Measurements from ENCODE around the gene MXD4.

MXD4 gene

DNA sequence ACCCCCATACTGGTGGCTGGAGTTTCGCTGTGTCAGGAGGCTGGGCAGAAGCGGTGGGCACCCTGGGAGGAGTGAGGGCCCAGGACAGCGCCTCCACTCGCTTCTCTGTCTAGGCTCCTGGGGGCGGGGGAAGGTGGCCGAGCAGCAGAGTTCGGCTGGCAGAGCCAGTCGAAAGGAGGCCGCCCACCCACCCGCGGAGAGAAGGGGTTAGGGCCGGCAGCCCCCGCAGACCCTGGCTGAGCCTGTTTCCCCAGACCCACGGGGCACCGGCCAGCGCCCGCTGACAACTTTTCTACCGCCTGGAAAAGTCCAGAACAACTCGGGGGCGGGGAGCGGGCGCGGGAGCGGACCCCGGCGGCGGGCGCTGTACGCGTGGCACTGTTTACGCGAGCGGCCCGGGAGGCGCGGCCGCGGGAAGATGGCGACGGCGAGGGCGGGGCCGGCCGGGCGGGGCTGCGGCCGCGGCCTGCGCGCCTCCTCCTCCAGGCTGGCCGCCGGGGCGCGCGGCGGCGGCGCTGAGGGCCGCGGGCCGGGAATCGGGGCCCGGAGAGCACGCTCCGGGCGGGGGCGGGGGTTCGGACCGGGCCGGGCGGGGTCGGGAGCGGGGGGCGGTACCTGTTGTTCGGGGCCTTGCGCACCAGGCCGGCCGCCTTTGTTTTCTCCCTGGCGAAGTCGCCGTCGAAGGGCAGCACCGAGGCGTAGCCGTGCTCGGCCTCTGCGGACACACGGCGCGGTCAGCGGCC is 628 bp downstream of the MXD4 start:
- no peak for DNase-seq

GRCh38 chr4:2260344-2261109 is 1.4 kb downstream of the MXD4 start:
- DNase-seq, result no peak

- DNase-seq, result no peak
Measured at GRCh38 chr4:2259541-2260343, 2.2 kb downstream of the MXD4 start.

DNA sequence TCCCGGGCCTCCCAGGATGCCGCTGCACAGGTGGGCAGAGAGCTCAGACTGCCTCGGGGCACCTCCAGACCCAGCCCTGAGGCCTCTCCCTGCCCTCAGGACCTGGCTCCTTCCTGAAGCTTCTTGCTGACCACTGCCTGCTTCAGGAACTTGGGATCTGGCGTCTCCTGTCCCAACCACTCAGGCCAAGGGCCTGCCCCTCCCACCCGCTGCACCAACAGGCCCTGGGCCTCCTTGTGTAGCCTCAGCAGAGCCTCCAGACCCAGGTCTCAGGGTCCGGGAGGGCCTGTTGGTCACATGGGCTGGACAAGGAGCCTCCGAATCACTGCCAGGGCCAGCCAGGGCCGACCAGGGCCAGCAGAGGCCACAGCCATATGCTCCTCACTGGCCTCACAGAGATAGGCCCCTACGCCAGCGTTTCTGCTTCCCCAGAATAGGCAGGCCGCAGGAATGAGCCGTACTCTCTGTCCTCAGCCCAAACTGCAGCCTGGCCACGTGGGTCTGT is 2.8 kb downstream of the MXD4 start:
- DNase-seq, result no peak

GRCh38 chr4:2258091-2259035 is 3.5 kb downstream of the MXD4 start:
- no peak for DNase-seq

- no peak for DNase-seq
Measured at GRCh38 chr4:2257361-2258081, 4.4 kb downstream of the MXD4 start.

GRCh38 chr4:2256781-2257191 is 5.1 kb downstream of the MXD4 start:
- no peak for DNase-seq

GRCh38 chr4:2256156-2256731 is 5.7 kb downstream of the MXD4 start:
- DNase-seq, result no peak

GRCh38 chr4:2255501-2256155 is 6.3 kb downstream of the MXD4 start:
- DNase-seq, result no peak

DNA sequence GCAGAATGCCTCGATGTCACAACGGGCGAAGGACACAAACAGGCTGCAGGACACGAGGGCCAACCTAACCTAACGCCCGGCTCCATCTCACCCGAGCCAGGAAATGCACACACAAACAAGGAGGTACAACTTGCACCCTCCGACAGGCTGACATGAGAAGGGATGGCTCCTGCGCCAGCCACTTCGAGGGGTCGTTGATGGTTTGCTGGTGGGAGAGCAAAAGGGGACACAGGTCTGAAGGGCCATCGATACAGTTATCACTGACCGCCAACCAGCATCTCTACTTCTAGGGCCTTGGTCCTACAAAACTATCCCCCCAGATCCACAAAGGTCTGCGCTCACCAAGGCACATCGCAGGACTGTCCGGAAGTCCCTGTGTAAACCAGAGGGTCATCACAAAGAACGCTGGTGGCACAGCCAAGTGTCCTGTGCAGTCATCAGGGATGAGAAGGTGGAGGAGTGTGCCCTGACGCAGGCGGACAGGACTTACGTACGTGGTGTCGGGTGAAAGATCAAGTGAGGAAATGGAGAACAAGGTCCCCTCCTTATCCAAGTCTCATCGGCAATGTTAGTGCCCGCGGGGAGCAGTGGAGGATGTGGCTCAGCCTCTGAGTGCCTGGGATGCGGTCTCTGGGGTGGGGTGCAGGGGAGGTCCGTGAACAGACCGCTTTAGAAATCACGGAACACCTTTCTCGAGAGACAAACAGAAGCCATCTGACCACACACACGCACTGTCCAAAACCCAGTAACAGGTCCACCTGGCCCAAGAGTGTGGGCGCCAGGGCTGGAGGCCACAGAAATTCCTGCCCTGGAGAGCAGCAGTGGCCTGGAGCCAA is 7.0 kb downstream of the MXD4 start:
- no peak for DNase-seq

DNA sequence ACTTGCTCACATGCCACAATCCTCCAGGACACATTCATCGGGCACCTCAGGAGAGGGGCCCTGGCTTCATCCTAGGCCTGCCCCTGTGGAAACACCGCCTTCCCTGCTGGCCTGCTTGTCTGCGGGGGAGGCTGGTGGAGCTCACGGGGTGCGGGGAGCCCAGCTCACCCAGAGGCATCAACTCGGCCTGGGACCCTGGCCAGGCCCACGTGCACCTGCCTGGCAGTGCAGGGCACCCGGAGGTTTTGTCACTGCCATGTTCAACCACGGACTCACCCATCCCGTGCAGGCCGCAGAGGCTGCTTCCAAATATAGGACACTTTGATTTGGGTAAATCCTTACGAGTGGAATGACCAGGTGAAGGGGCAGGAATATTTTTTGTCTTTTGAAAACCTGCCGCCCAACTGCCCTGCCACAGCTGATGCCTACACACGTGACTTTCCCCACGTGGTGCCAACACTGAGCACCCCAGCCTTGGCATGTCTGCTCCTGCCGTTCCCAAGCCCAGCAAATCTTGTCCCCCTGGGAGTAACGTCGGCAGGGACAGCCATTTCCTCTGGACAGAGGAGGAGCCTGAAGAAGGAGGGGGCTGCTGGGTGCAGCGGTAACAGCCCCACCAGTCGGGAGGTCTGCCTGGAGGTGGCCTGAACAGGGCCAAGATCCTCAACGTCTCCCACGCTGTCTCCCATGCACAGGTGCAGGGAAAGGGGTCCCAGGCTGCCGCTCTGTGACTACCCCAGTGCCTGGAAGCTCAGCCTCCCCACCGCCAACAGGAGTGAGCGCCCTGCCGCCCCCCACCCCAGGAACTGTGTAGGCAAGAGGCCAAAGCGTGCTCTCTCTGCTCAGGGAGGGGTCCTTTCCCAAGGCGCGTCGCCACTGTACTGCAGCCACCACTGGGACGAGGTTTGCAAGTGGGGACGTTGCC is 8.5 kb downstream of the MXD4 start:
- DNase-seq, result no peak

DNA sequence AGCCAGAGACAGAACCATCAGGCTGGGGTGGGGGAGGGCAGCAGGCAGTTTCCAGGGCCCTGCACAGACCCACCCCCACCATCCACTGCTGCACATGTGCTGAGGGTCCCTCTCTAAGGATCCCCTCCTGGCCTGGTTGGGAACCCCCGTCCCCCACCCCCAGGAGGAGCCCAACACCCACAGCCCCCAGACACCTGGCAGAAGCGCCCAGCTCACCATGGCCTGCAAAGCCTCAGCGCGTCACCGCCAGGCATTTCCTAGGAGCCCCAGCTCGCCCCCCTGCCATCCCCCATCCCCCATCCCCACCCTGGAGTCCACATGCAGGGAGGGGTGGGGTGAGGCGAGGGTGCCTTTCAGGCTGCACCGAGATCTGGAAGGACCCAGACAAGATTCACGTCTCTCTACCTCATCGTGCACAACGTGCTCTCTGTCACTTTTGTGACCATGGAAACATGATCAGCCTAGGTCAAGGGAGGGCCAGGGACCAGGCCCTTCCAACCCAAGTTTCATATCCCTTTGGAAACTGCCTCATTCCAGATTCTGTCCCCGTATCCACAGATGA is 9.3 kb downstream of the MXD4 start:
- DNase-seq, result no peak

- DNase-seq, result no peak
Measured at GRCh38 chr4:2251795-2252529, 9.9 kb downstream of the MXD4 start.

DNA sequence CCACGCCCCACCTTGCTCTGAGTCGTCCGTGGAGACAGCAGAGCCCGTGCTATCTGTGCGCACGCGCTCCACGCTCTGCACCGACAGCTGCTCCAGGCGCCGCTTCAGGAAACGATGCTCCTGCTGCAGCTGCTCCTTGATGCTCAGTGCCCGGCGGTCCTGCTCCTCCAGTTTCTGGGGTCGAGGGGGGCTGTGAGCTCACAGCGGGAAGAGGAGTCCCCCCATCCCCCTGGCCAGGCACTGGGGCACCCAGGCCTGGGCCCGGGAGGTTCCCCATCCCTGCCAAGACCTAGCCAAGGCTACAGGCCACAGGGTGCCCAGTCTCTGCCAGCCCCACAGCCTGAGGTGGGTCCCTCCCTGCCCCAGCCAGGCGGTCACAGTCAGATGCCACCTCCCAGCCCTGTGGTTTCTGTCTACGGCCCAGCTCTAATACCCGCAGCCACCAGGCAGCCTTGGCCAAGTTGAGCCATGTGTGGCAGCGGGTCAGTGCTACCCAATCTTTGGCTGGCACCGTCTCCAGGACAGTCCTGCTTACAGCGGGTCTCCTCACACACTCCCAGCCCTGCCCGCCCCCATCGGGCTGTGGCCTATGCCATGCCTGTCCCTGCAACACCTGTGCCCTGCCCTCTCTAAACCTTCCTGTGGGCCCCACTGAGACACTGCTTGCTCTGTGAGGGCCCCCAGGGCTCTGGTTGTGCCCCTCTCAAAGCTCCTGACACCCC is 10.7 kb downstream of the MXD4 start:
- DNase-seq, result no peak

DNA sequence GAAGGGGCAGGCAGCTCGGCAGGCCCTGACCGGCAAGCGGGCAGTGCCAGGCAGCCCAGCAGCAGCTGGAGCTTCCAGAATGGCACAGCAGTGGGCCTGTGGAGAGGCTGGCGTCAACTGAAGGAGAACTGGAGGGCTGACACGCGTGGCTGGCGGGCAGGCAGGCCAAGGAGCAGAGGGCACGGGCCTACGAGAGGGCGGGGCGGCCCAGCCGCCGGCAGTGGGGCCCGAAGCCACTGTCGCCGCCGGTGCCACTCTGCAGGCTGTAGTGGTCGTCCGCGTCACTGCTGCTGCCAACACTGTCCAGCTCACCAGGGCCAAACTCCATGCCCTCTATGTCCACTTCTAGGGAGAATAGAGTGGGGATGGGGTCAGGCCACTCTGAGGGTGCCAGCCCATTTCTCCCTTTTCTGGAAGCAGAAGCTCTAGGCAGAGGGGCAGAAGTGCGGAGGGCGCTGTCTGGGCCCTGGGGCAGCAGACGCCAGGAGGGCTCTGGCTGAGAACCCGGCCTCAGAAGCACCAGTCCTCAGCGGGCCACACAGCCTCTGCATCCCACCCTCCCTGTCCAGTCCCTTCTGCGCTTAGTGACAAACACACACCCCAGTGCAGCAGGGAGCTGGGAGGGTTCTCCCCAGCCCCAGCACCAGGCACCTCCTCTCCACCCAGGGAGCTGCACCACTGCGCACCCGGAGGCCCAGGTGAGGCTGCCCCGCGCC is 11.4 kb downstream of the MXD4 start:
- DNase-seq, result no peak

Data from SHP77 treated with DMSO at 0.1 percent for 48 hours (cell line).